Tongue (tissue), 2 donors: ENCODE data around the gene OR6C76. TPM values are rescaled to one million over a fixed set of nuclear protein-coding genes. Genes with fewer than 3 reads are reported as not detected.

Experiments
- DNase-seq: peaks from one replicate; pipeline ENCODE4 v3.0.0-alpha.2; 2015
- total RNA-seq: library from RNA; depleted of rRNA; stranded (reverse); fragments of >200 nt; gene quantifications from one replicate; pipeline ENCODE4 v1.2.3, GENCODE V29; 2014

OR6C76 gene
- total RNA-seq, 1 donor from 2014 or later: not detected

DNA sequence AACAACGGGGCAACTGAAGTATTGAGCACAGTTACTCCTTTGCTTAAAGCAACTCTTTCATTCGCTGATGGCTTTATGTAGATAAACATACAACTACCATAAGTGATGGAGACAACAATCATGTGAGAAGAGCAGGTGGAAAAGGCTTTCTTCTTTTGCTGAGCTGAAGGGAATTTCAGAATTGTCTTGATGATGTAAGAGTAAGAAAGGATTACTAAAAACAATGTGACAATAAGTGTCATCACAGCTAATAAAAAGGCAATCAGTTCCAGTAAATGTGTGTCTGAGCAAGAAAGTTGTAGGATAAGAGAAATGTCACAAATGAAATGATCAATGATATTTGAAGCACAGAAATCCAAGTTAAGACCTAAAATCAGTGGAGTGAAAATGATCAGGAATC is 43.2 kb downstream of the OR6C76 start:
- DNase-seq: no peak

DNA sequence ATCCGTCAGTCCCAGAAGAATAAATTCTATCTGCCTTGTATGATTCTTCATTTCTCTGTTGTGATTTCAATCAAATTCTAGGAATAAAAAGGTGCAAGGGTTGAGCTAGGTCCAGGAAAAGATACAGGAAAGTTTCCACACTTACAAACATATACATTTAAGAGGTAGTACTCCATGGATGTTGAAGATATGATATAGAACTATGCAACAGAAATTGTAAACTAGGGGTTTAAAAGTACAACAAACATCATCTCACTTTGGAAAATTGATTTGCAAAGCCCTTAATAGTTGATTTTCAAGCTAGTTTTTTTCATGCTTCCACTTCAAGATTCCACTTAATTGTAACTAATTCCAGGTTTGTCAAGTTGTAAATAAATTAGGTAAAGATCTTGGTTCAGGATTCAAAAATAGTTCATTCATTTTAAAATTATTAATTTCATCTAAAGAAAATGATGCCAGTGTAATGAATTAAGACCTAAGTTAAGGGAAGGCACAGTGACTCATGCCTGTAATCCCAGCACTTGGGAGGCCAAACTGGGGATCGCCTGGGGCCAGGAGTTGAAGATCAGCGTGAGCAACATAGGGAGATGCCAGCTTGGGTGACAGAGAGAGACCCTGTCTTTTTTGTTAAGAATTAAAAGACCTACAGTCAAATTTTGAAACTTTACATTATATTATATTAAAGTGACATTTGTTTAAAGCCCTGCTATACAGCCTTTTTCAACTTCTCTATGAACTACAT is 44.2 kb downstream of the OR6C76 start, which contains the start of gene OR6C70:
OR6C70 (minus strand) TSS at position 51 of the 742 bp plus-strand sequence; CDS start at position 51, 0 bp downstream.
- DNase-seq: no peak

DNA sequence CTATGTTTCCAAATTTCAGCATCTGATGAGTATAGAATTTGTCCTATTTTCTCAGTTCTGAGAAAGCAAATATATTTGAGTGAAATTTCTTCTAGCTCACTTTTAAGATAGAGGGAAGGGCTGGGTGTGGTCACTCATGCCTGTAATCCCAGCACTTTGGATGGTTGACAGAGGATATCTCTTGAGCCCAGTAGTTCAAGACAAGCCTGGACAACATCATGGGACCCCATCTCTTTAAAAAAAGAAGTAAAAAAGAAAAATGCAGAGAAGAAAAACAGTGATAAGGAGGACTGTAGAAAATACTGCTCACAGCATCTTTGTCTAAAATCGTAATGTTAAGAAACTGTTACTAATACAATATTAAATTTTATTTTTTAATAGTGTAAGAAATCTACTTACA is 46.2 kb downstream of the OR6C76 start:
- DNase-seq: no peak

Other genes starting within 250 kb of the OR6C76 start
- not detected for gene OR10A7, start 205.2 kb upstream of the OR6C76 start, total RNA-seq
- gene OR6C74, start 181.6 kb upstream of the OR6C76 start, total RNA-seq: not detected
- not detected for gene OR6C6, start 129.7 kb upstream of the OR6C76 start, total RNA-seq
- not detected for gene OR6C1, start 111.9 kb upstream of the OR6C76 start, total RNA-seq
- not detected for gene OR6C3, start 95.5 kb upstream of the OR6C76 start, total RNA-seq
- not detected for gene OR6C75, start 63.3 kb upstream of the OR6C76 start, total RNA-seq
- gene OR6C65, start 25.7 kb upstream of the OR6C76 start, total RNA-seq: not detected
- not detected for gene OR6C2, start 17.8 kb downstream of the OR6C76 start, total RNA-seq
- not detected for gene OR6C70, start 43.9 kb downstream of the OR6C76 start, total RNA-seq
- not detected for gene OR6C68, start 66.1 kb downstream of the OR6C76 start, total RNA-seq
- not detected for gene OR6C4, start 123.3 kb downstream of the OR6C76 start, total RNA-seq
- gene OR2AP1, start 146.2 kb downstream of the OR6C76 start, total RNA-seq: not detected
- not detected for gene OR10P1, start 210.6 kb downstream of the OR6C76 start, total RNA-seq